Measurements from ENCODE around the gene MXRA7. TPM values are rescaled to one million over a fixed set of nuclear protein-coding genes. Genes with fewer than 3 reads are reported as not detected.

Gene MXRA7
- total and polyA plus RNA-seq, 2 donors (not counting 1 experiment from before 2014, with no cell fraction given) = 5.5 to 16.1 TPM

DNA sequence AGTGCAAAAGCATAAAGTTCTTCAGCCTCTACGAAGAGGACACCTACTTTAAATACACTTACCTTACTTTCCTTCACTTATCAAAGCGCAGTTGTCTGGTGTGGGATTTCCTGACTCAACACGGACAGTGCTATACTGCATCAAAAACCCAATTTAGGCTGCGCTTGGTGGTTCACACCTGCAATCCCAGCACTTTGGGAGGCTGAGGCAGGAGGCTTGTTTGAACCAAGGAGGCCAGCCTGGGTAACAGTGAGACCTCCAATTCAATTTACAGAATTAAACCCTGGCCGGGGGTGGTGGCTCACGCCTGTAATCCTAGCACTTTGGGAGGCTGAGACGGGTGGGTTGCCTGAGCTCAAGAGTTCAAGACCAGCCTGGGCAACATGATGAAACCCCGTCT is 11.5 kb upstream of the MXRA7 start:
- CTCF ChIA-PET = interaction anchor here (6.3 kb wide), 1 partner anchor 9 kb away, joined by 56 read pairs; no protein-coding TSS in a partner anchor
- intact Hi-C loops (cut with micrococcal nuclease) = no loop called here
- Mint-ChIP-seq H3K27ac (no peak overlapping the region), H3K4me1 (peaks cover 23% of the 10 kb centered on the region), H3K4me3 (no peak overlapping the region), H3K9me3 (ENCODE audit: insufficient read depth) (no peaks in the 10 kb centered on the region), H3K27me3 (no peaks in the 10 kb centered on the region)
- DNase-seq (no peak), ATAC-seq (ENCODE audit: low read depth) (no peak)
- H3K4me2 ChIP-seq (replicated peaks; ENCODE audit: low read depth, low read length, poor library complexity, severe bottlenecking) = no peak overlapping the region
- POLR2A ChIA-PET = interaction anchor here (0.6 to 1.0 kb wide), 2 partner anchors 15 to 513 kb away, joined by 4 to 9 read pairs; partner anchors contain the start of gene MFSD11
- WGBS (ENCODE audit: insufficient coverage) = 97% methylated on average over 5 of the region's 8 CpGs
- H3K27me3 ChIP-seq (replicated peaks in 1 of 4; ENCODE audit: control extremely low read depth in 1 of 4, control insufficient read depth in 3 of 4, insufficient read depth in 4 of 4, low read length in 3 of 4) = no peaks in the 10 kb centered on the region
- H3K4me3 ChIP-seq (ENCODE audit: control extremely low read depth in 1 of 5, extremely low read depth in 1 of 5, insufficient read depth in 1 of 5, low read depth in 2 of 5, low read length in 4 of 5) = no peak overlapping the region
- no peak overlapping the region for H3K9ac ChIP-seq (ENCODE audit: low read length)
- TF ChIP-seq EZH2 (IDR thresholded peaks at IDR 0.05; ENCODE audit: borderline replicate concordance, insufficient read depth, low read depth, low read length, poor library complexity, severe bottlenecking) (no peak), CTCF (IDR thresholded peaks at IDR 0.05) (no peak)
- H3K79me2 ChIP-seq (ENCODE audit: control insufficient read depth, insufficient read depth, low read length) = peaks cover 37% of the 10 kb centered on the region
- peaks cover 10 to 15% of the 10 kb centered on the region in 2 donors for H3K4me1 ChIP-seq (ENCODE audit: control insufficient read depth in 2 of 2, insufficient read depth in 2 of 2, low read length in 2 of 2)
- no peaks in the 10 kb centered on the region for H3K9me3 ChIP-seq (ENCODE audit: control extremely low read depth in 1 of 3, control insufficient read depth in 2 of 3, insufficient read depth in 1 of 3, low read length in 2 of 3)
- H2AFZ ChIP-seq (ENCODE audit: insufficient read depth, low read depth, low read length, poor library complexity, severe bottlenecking) = no peak overlapping the region
- peaks cover 13 to 60% of the 10 kb centered on the region in 2 experiments for H3K36me3 ChIP-seq (replicated peaks in 1 of 2; ENCODE audit: control extremely low read depth in 1 of 2, control insufficient read depth in 1 of 2, extremely low read depth in 1 of 2, insufficient read depth in 2 of 2, low read length in 1 of 2)
- peaks cover 38% of the 10 kb centered on the region for H4K20me1 ChIP-seq (ENCODE audit: control insufficient read depth, insufficient read depth, low read length, poor library complexity, severe bottlenecking)
- no peak overlapping the region for H3K27ac ChIP-seq (ENCODE audit: low read length in 2 of 2)

GRCh38 chr17:76721463-76721862 is 10.7 kb upstream of the MXRA7 start:
- peaks cover 20% of the 10 kb centered on the region for H3K4me1 Mint-ChIP-seq
- Histone ChIP-seq H3K9me3 (ENCODE audit: control extremely low read depth in 1 of 3, control insufficient read depth in 2 of 3, insufficient read depth in 1 of 3, low read length in 2 of 3) (no peaks in the 10 kb centered on the region), H3K27me3 (replicated peaks in 1 of 4; ENCODE audit: control extremely low read depth in 1 of 4, control insufficient read depth in 3 of 4, insufficient read depth in 4 of 4, low read length in 3 of 4) (no peaks in the 10 kb centered on the region), H2AFZ (ENCODE audit: insufficient read depth, low read depth, low read length, poor library complexity, severe bottlenecking) (no peak overlapping the region), H3K4me3 (ENCODE audit: control extremely low read depth in 1 of 5, extremely low read depth in 1 of 5, insufficient read depth in 1 of 5, low read depth in 2 of 5, low read length in 4 of 5) (no peak overlapping the region), H3K4me2 (replicated peaks; ENCODE audit: low read depth, low read length, poor library complexity, severe bottlenecking) (no peak overlapping the region), H3K9ac (ENCODE audit: low read length) (no peak overlapping the region), H3K79me2 (ENCODE audit: control insufficient read depth, insufficient read depth, low read length) (peaks cover 35% of the 10 kb centered on the region), H3K36me3 (replicated peaks in 1 of 2; ENCODE audit: control extremely low read depth in 1 of 2, control insufficient read depth in 1 of 2, extremely low read depth in 1 of 2, insufficient read depth in 2 of 2, low read length in 1 of 2) (peaks cover 13 to 68% of the 10 kb centered on the region in 2 experiments), H4K20me1 (ENCODE audit: control insufficient read depth, insufficient read depth, low read length, poor library complexity, severe bottlenecking) (peaks cover 38% of the 10 kb centered on the region), H3K27ac (ENCODE audit: low read length in 2 of 2) (no peak overlapping the region), H3K4me1 (ENCODE audit: control insufficient read depth in 2 of 2, insufficient read depth in 2 of 2, low read length in 2 of 2) (peaks cover 9 to 14% of the 10 kb centered on the region in 2 donors)
- DNase-seq (no peak), ATAC-seq (ENCODE audit: low read depth) (no peak)
- 95% methylated on average over 9 of the region's 10 CpGs for WGBS (ENCODE audit: insufficient coverage)
- CTCF ChIA-PET = no interaction called here
- no peak overlapping the region for H3K4me3 Mint-ChIP-seq
- H3K27me3 Mint-ChIP-seq = no peaks in the 10 kb centered on the region
- intact Hi-C loops (cut with micrococcal nuclease) = no loop called here
- POLR2A ChIA-PET = interaction anchor here (1.0 kb wide), 1 partner anchor 16 kb away, joined by 4 read pairs; the partner anchor contains the start of gene MFSD11
- H3K9me3 Mint-ChIP-seq (ENCODE audit: insufficient read depth) = no peaks in the 10 kb centered on the region
- H3K27ac Mint-ChIP-seq = no peak overlapping the region
- TF ChIP-seq EZH2 (IDR thresholded peaks at IDR 0.05; ENCODE audit: borderline replicate concordance, insufficient read depth, low read depth, low read length, poor library complexity, severe bottlenecking) (no peak), CTCF (IDR thresholded peaks at IDR 0.05) (no peak)

Data from B cell (primary cell).